Smooth muscle cell (in vitro differentiated cells): ENCODE results near the gene RNF151. TPM values are rescaled to one million over a fixed set of nuclear protein-coding genes. Genes with fewer than 3 reads are reported as not detected.

Source experiments
- DNase-seq: peaks from one replicate; lab custom pipeline; 2025; ENCODE audit not compliant: unreplicated experiment; lab: John Stamatoyannopoulos, UW
- H2AFZ ChIP-seq: fragments of 200-600 bp; sonication (generic); 2 replicates; pipeline ENCODE4 v1.6.0; 2016; ENCODE audit warnings: antibody characterized with exemption, low read depth, mild to moderate bottlenecking
- H3F3A ChIP-seq: fragments of 200-600 bp; sonication (generic); 2 replicates; pipeline ENCODE4 v1.6.0; 2017; ENCODE audit warnings: antibody characterized with exemption, low read depth
- H3K27ac ChIP-seq: fragments of 200-600 bp; sonication (generic); 2 replicates; pipeline ENCODE4 v1.5.1; 2016; ENCODE audit warnings: low read depth, mild to moderate bottlenecking
- H3K27me3 ChIP-seq: fragments of 200-600 bp; sonication (generic); 2 replicates; pipeline ENCODE4 v1.6.1; 2016; ENCODE audit warnings: low read depth, mild to moderate bottlenecking
- H3K36me3 ChIP-seq: fragments of 200-600 bp; sonication (generic); 2 replicates; pipeline ENCODE4 v1.5.1; 2016; ENCODE audit warnings: low read depth
- H3K4me1 ChIP-seq: fragments of 200-600 bp; sonication (generic); 2 replicates; pipeline ENCODE4 v1.5.1; 2016; ENCODE audit warnings: low read depth
- H3K4me2 ChIP-seq: fragments of 200-600 bp; sonication (generic); 2 replicates; pipeline ENCODE4 v1.6.0; 2016; ENCODE audit warnings: mild to moderate bottlenecking
- H3K4me3 ChIP-seq: fragments of 200-600 bp; sonication (generic); 2 replicates; pipeline ENCODE4 v1.5.1; 2016; ENCODE audit warnings: mild to moderate bottlenecking
- H3K79me2 ChIP-seq: fragments of 200-600 bp; sonication (generic); 2 replicates; pipeline ENCODE4 v1.6.0; 2016; ENCODE audit warnings: low read depth, mild to moderate bottlenecking
- H3K9ac ChIP-seq: fragments of 200-600 bp; sonication (generic); 2 replicates; pipeline ENCODE4 v1.6.0; 2016; ENCODE audit warnings: low read depth
- H3K9me3 ChIP-seq: fragments of 200-600 bp; sonication (generic); replicated peaks from 2 replicates; pipeline ENCODE4 v1.5.1; 2016; ENCODE audit warnings: low read depth
- H4K20me1 ChIP-seq: fragments of 200-600 bp; sonication (generic); 2 replicates; pipeline ENCODE4 v1.6.0; 2016; ENCODE audit warnings: low read depth
- WGBS: methylation state at CpG from one replicate; pipeline ENCODE4 v1.1.7; 2016; ENCODE audit warnings: low lambda C conversion rate; 5-methylcytosine and 5-hydroxymethylcytosine counted together
- polyA plus RNA-seq: library from polyadenylated mRNA; unstranded; fragments of >200 nt; fragmentation: Nextera tagmentation; extraction: Ambion mirVana; gene quantifications from 2 replicates; pipeline ENCODE4 v1.2.1, GENCODE V29; 2016
- total RNA-seq: library from RNA; depleted of rRNA; stranded (reverse); fragments of >200 nt; gene quantifications from 2 replicates; pipeline ENCODE4 v1.2.3, GENCODE V29; 2014
- TF ChIP-seq, protein P1 (sequence below): fragments of 200-600 bp; sonication (generic); IDR thresholded peaks from 2 replicates; pipeline ENCODE4 v1.5.1; 2017; ENCODE audit warnings: borderline replicate concordance, mild to moderate bottlenecking, antibody characterized with exemption; ENCODE audit not compliant: insufficient read depth, poor library complexity, severe bottlenecking

Gene RNF151
- total and polyA plus RNA-seq, 2 experiments from 2014 or later: not detected

DNA sequence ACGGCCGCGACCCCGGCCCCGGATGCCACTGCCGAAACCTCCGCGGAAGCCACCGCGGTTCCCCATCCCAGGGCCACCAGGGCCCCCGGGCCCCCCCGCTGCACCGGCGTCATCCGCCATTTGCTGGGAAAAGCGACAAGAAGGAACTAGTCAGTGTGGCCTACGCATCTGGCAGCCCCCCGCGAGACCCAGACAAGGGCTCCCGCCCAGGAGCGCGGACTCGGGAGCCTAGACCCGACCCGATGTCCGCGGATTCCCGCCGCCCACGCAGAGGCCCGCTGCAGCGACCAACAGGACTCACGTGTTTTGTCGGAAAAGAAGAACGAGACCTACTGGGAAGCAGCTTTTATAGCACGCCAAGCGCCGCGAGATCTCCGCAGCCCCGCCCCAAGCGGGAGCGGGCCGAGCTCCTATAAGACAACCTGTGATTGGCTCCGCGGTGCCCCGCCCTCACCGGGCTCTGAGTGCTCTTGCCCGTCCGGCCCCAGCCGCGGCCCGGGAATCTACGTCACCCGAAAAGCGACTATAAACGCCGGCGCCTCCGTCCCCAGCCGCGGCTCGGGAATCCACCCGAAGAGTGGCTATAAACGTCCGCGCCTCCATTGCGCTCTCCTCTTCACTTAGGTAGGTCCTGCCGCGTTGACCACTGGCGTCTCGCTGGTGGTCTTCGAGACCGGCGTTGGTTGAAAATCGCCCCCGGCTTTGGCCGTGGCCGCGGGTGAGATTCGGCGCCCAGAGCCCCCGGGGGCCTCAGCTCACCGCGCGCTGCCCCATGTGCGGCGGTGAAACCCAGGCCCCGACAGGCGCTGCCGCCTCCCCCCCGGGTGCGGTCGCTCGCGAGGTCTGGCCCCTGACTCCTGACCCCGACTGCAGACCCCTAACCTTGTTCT, 1.9 kb upstream of the RNF151 start, which contains the start of gene RPS2:
Gene RPS2, minus strand, starts transcription at position 321 of the 890 bp plus-strand sequence. Its CDS starts 201 bp downstream, at position 120.
- Histone ChIP-seq H3K4me3 (peak within 1 kb of the TSS; percentile 79), H3K4me2 (peak within 1 kb of the TSS; percentile 88), H3K27ac (peak within 1 kb of the TSS; percentile 95), H3F3A (peaks cover 30% of the 10 kb centered on the region), H3K79me2 (peaks cover 44% of the 10 kb centered on the region), H4K20me1 (peaks cover 38% of the 10 kb centered on the region), H3K4me1 (peaks cover 25% of the 10 kb centered on the region), H3K27me3 (no peaks in the 10 kb centered on the region), H3K9me3 (no peaks in the 10 kb centered on the region), H2AFZ (peak within 1 kb of the TSS; percentile 44), H3K36me3 (no peaks in the 10 kb centered on the region), H3K9ac (peak within 1 kb of the TSS; percentile 98)
- peak; percentile 95 for DNase-seq
- WGBS: 1% methylated on average over 96 of the region's 97 CpGs
- TF ChIP-seq, protein P1, sequence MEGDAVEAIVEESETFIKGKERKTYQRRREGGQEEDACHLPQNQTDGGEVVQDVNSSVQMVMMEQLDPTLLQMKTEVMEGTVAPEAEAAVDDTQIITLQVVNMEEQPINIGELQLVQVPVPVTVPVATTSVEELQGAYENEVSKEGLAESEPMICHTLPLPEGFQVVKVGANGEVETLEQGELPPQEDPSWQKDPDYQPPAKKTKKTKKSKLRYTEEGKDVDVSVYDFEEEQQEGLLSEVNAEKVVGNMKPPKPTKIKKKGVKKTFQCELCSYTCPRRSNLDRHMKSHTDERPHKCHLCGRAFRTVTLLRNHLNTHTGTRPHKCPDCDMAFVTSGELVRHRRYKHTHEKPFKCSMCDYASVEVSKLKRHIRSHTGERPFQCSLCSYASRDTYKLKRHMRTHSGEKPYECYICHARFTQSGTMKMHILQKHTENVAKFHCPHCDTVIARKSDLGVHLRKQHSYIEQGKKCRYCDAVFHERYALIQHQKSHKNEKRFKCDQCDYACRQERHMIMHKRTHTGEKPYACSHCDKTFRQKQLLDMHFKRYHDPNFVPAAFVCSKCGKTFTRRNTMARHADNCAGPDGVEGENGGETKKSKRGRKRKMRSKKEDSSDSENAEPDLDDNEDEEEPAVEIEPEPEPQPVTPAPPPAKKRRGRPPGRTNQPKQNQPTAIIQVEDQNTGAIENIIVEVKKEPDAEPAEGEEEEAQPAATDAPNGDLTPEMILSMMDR: no peak

DNA sequence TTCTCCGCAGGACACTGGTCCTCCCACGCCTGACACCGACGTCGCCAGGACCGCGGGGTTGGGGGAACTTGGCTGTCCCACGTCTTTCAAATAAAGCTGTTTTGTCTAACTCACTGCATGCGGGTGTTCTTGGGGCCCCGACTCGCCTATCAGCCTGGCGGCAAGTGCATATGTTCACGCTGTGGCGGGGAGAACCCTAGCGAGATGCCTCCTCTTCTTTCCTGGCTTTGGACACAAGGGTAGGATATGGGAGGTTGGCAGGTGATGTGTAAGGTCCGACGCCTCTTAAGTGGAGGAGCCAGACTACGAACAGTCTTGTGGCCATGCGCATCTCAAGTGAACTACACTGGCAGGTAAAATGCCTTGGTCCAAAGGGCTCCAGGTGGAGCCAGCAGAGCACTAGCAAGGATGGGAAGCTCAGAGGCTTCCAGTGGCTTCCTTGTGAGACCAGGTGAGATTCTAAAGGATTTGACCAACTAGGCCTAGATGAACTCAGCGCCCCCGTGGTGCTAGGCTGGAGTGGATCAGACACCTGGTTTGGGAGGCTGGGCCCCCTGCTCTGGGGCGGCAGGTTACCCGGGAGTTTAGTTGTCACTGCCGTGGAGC, 1.2 kb upstream of the RNF151 start:
- Histone ChIP-seq H3F3A (peaks cover 28% of the 10 kb centered on the region), H3K4me2 (peak overlapping the region; percentile 88), H3K27me3 (no peaks in the 10 kb centered on the region), H3K36me3 (no peaks in the 10 kb centered on the region), H3K79me2 (peaks cover 37% of the 10 kb centered on the region), H3K4me1 (peaks cover 22% of the 10 kb centered on the region), H3K27ac (peak overlapping the region; percentile 95), H4K20me1 (peaks cover 38% of the 10 kb centered on the region), H3K4me3 (peak overlapping the region; percentile 79), H2AFZ (no peak overlapping the region), H3K9me3 (no peaks in the 10 kb centered on the region), H3K9ac (peak overlapping the region; percentile 98)
- 27% methylated on average over 24 of the region's 24 CpGs for WGBS
- TF ChIP-seq, protein P1: no peak
- DNase-seq: no peak

DNA sequence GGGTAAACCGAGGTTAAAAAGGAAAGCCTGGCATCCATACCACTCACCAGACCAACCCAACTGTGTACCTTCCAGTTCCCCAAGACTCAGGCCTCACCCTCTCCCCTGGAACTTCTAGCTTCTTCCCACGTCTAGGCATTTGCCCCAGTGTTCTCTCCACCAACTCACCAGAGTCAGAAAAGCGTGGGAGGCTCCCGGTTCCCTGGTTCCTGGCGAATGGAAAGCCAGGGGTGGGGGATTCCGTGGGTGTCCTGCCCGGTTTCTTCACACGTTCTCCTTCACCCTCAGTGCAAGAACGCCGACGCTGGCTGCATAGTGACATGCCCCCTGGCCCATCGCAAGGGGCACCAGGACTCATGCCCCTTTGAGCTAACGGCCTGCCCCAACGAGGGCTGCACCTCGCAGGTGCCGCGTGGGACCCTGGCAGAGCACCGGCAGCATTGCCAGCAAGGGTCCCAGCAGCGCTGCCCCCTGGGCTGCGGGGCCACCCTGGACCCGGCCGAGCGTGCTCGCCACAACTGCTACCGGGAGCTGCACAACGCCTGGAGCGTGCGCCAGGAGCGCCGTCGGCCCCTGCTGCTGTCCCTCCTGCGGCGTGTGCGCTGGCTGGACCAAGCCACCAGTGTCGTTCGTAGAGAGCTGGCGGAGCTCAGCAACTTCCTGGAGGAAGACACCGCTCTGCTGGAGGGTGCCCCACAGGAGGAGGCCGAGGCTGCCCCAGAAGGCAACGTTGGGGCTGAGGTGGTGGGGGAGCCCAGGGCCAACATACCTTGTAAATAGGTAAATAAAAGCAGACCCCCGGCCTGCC, 1.7 kb downstream of the RNF151 start:
- H3K27ac ChIP-seq: no peak overlapping the region
- H3K4me3 ChIP-seq: no peak overlapping the region
- no peaks in the 10 kb centered on the region for H3K27me3 ChIP-seq
- H3K9me3 ChIP-seq: no peaks in the 10 kb centered on the region
- H3K9ac ChIP-seq: no peak overlapping the region
- H4K20me1 ChIP-seq: peaks cover 12% of the 10 kb centered on the region
- H3K4me1 ChIP-seq: peaks cover 18% of the 10 kb centered on the region
- H3F3A ChIP-seq: peaks cover 4% of the 10 kb centered on the region
- no peaks in the 10 kb centered on the region for H3K36me3 ChIP-seq
- no peak overlapping the region for H2AFZ ChIP-seq
- no peak for DNase-seq
- no peak overlapping the region for H3K4me2 ChIP-seq
- 94% methylated on average over 40 of the region's 41 CpGs for WGBS
- TF ChIP-seq, protein P1: no peak
- peaks cover 42% of the 10 kb centered on the region for H3K79me2 ChIP-seq
